Thyroid gland (tissue), 4 donors: ENCODE data around the gene DEFB131B.
"Not testable (repeated sequence)": the region's sequence is repeated elsewhere in the genome, so short reads cannot be mapped to it uniquely, and the experiment has no call there.

Experiments
- CTCF ChIP-seq, 6 experiments: fragments of 200-600 bp in 3 of 6; fragments of 450-650 bp in 3 of 6; sonication (generic) in 3 of 6; IDR thresholded peaks; one replicate each; pipeline ENCODE4 v1.5.1; 2016 to 2019; ENCODE audit warnings: antibody characterized with exemption in 6 of 6, mild to moderate bottlenecking in 2 of 6, inconsistent platforms in 1 of 6, moderate library complexity in 1 of 6
- POLR2A ChIP-seq, 2 donors: fragments of 450-650 bp; IDR thresholded peaks; one replicate each; pipeline ENCODE4 v1.6.1; 2017; ENCODE audit warnings: antibody characterized with exemption in 2 of 2, mild to moderate bottlenecking in 2 of 2, moderate library complexity in 1 of 2

DNA sequence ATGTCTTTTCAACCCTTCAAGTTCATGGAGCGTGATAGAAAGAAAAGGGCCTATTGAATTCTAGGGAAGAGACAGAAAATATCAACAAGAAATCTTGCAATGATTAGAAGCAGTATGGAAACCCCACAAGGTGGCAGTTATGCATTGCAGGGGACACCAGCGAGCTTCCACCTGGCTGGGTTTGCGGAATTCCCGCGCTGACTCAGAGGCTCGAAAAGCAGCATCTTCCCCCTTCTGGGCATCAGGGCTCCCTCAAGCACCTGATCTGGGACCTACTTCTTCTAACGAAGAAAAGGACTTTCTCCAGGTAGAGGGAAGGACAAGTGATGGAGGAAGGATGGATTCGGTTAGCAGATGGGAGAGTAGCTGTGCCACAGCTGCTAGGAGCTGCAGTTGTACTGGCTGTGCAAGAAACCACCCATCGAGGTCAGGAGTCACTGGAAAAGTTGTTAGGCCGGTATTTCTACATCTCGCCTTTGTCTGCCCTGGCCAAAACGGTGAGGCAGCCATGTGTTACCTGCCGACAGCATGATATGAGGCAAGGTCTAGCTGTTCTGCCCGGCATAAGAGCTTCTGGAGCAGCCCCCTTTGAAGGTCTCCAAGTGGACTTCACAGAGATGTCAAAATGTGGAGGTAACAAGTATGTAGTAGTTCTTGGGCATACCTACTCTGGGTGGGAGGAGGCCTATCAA lies 11.1 kb downstream of the DEFB131B start:
- not testable (repeated sequence) for TF ChIP-seq CTCF, POLR2A (IDR thresholded peaks at IDR 0.05)
